ENCODE data around the gene RSPH9.
A peak's percentile ranks its signal among the peaks of the same experiment; 100 is the strongest.

RSPH9 gene

DNA sequence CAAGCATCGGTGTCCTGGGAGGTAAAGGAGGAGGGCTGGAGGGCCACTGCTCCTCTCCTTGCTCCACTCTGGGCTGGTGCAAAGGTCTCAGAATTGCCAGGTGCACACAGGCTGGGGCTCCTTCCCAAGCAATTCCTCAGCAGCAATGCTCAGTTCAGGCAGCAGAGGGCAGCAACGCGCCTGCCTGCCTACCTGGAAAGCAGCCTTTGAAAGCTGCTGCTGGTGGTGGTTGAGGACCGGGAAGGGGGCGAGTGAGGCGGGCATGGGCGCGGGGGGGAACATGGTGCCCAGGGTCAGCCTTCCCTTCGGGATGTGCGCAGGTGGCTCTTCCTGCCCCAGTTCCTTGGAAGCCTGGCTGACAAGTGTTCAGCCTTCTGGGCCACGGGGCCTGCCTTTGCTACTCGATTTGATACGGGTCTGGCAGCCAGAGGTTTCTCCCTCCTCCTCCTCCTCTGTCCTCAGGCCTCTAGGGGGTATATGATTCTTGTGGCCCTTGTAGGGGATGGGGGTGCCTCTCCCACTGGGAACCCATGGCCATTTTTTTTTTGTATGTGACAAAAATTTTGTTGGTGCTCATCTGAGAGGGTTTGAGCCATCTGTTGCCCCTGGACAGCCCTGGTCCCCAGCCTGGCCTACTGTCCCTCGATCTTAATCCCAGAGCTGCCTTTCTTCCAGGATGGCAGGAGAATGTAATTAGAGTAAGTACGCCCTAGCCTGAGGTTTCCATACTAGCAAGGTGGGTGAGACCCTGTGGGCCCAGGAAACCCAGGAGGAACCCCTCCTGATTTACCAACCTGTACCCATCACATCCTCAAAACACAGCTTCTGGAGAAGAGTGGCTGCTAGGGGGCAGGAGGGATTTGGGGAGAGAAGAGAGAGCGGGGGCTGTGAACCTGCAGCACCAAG is 22.7 kb downstream of the RSPH9 start:
- H3K27me3 Mint-ChIP-seq: peaks cover 16% of the 10 kb centered on the region
- no peaks in the 10 kb centered on the region for H3K9me3 Mint-ChIP-seq
- H3K36me3 Mint-ChIP-seq: peaks cover 17% of the 10 kb centered on the region
- peak overlapping the region; percentile 41 for H3K4me3 Mint-ChIP-seq
- H3K27ac Mint-ChIP-seq: peak overlapping the region; percentile 71
- CTCF ChIA-PET: interaction anchor here (0.6 to 6.4 kb wide), 35 partner anchors 10 to 412 kb away, joined by 3 to 43 read pairs (median 6); partner anchors contain the start of genes MRPS18A, RSPH9 and VEGFA
- peak; percentile 88 for DNase-seq
- H3K4me1 Mint-ChIP-seq: peaks cover 46% of the 10 kb centered on the region

DNA sequence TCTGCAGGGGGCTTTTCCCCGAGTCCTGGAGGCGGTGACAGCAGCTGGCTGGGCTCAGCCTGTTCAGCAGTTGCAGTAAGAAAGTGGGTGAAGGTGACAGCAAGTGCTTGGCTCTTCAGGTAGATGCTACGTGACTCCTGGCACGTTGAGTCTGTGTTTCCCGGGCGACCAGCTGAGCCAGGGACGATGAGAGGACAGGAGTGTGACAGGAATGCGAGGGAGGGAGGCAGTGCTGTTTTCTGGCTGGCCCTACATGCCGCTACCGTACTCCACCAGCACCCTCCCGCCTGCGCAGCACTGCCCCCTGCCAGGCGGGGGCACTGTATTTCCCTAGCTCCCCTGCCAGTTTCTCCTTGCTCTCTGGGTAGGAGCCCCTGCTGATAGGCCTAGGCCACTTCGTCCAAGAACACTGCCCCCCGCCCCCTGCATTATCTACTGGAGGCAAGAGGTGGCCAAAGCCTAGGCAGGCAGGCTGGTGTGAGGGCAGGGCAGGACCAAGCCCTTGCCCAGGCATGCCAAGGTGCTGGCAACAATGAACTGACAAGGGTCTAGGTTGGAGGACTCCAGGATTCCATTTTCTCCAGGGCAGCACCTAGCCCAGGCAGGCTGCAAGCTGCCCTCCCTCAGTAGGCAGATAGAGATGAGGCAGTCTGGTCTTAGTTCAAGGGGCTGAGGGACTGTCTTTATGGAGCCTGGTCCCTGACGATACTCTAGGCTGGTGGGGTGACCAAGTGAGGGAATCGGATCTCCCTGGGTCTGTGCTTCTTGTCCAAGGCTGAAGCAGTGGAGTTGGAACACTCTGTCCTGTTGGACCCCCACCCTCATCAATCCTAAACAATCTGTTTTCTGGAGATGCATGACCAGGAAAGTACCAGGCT is 23.6 kb downstream of the RSPH9 start:
- H3K36me3 Mint-ChIP-seq: peaks cover 22% of the 10 kb centered on the region
- peak; percentile 63 for DNase-seq
- no peaks in the 10 kb centered on the region for H3K9me3 Mint-ChIP-seq
- H3K27me3 Mint-ChIP-seq: peaks cover 16% of the 10 kb centered on the region
- CTCF ChIA-PET: interaction anchor here (0.8 to 6.4 kb wide), 30 partner anchors 9 to 411 kb away, joined by 3 to 43 read pairs (median 6); partner anchors contain the start of genes MRPS18A, RSPH9 and VEGFA
- peak overlapping the region; percentile 71 for H3K27ac Mint-ChIP-seq
- H3K4me1 Mint-ChIP-seq: peaks cover 44% of the 10 kb centered on the region
- H3K4me3 Mint-ChIP-seq: peak overlapping the region; percentile 41

DNA sequence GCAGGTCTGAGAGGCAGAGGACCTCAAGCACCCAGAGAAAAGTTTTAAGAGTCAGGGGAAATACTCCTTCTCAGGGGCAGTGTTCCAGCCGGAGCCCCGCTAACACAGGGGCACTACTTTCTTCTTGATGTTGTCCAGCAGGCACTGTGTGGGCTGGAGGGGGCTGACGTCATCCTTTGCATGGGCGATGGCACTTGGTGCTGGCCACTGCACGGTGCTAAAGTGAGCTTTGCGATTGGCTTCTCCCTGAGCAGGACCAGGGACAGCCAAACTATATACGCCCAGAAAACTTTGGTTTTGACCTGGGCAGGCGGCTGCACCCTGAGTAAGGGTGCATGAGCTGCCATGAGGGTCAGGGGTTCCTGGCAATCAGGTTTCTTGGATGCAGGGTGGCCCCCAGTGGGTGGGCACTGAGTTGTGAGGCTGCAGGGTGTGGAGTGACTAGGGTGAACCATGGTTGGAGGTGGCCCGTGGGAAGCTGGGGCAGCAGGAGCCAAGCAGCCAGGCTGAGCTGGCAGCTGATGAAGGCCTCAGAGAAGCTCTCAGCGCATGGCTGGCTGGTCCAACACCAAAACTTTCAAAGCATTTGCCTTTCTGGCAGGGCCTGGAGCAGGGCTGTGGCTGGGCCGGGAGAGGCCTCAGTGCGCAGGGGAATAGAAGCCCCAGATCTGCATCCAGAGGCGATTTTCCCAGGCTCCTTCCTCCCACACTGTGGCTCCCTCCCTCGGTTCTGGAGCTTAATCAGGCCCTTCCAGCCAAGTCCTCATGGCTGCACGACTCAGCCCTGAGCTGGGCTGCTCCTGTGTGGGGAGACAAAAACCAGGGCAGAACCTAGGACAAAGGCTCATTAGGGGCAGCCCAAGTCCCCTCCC is 24.4 kb downstream of the RSPH9 start:
- H3K4me3 Mint-ChIP-seq: no peak overlapping the region
- CTCF ChIA-PET: interaction anchor here (0.5 to 6.4 kb wide), 16 partner anchors 12 to 410 kb away, joined by 3 to 43 read pairs (median 5); partner anchors contain the start of genes MRPS18A and VEGFA
- peaks cover 25% of the 10 kb centered on the region for H3K36me3 Mint-ChIP-seq
- H3K4me1 Mint-ChIP-seq: peaks cover 44% of the 10 kb centered on the region
- H3K27me3 Mint-ChIP-seq: peaks cover 16% of the 10 kb centered on the region
- DNase-seq: no peak
- H3K9me3 Mint-ChIP-seq: no peaks in the 10 kb centered on the region
- H3K27ac Mint-ChIP-seq: peak overlapping the region; percentile 84

DNA sequence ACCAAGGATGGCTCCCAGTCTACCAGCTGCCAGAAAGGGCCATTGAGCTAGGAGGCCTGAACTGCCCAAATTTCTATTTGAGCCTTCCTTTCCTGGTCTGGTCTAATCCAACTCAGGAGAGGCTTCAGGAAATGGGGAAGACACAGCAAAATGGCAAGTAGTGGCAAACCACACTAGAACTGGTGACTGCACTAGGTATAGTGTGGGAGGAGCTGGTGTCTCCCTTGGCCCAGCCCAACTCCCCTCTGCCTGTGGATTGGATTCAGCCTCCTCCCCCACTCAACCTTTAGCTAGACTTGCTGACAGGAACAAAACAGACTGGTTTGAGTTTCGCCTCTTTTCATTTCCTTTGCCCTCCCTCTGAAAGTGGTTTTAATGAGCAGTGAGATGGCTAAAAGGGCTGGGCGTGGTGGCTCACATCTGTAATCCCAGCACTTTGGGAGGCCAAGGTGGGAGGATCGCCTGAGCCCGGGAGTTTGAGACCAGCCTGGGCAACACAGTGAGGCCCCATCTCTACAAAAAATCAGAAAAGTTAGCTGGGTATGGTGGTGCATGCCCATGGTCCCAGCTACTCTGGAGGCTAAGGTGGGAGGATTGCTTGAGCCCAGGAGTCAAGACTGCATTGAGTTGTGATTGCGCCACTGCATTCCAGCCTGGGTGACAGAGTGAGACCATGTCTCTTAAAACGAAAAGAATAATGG is 25.2 kb downstream of the RSPH9 start:
- Mint-ChIP-seq H3K36me3 (peaks cover 33% of the 10 kb centered on the region), H3K4me1 (peaks cover 44% of the 10 kb centered on the region), H3K9me3 (no peaks in the 10 kb centered on the region), H3K4me3 (peak overlapping the region; percentile 18), H3K27me3 (peaks cover 8% of the 10 kb centered on the region), H3K27ac (peak overlapping the region; percentile 84)
- CTCF ChIA-PET: interaction anchor here (0.7 to 3.3 kb wide), 12 partner anchors 9 to 409 kb away, joined by 3 to 11 read pairs (median 4); partner anchors contain the start of gene VEGFA
- DNase-seq: peak; percentile 64

DNA sequence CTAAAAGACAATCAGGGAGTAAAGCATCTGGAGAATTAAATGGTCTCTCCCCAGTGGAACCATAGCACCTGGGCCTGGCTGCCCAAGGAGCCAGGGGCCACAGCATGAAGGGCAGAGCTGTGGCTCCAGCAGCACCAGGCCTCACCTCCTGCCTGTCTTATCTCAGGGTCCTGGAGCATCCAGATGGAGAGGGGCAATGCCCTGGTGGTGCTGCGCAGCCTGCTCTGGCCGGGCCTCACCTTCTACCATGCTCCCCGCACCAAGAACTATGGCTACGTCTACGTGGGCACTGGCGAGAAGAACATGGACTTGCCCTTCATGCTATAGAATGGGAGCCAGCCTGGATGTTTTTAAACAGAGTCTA is 25.8 kb downstream of the RSPH9 start:
- Mint-ChIP-seq H3K4me3 (peak overlapping the region; percentile 18), H3K27me3 (peaks cover 5% of the 10 kb centered on the region)
- CTCF ChIA-PET: interaction anchor here (1.1 to 3.3 kb wide), 7 partner anchors 8 to 409 kb away, joined by 3 to 11 read pairs (median 6); partner anchors contain the start of gene VEGFA

DNA sequence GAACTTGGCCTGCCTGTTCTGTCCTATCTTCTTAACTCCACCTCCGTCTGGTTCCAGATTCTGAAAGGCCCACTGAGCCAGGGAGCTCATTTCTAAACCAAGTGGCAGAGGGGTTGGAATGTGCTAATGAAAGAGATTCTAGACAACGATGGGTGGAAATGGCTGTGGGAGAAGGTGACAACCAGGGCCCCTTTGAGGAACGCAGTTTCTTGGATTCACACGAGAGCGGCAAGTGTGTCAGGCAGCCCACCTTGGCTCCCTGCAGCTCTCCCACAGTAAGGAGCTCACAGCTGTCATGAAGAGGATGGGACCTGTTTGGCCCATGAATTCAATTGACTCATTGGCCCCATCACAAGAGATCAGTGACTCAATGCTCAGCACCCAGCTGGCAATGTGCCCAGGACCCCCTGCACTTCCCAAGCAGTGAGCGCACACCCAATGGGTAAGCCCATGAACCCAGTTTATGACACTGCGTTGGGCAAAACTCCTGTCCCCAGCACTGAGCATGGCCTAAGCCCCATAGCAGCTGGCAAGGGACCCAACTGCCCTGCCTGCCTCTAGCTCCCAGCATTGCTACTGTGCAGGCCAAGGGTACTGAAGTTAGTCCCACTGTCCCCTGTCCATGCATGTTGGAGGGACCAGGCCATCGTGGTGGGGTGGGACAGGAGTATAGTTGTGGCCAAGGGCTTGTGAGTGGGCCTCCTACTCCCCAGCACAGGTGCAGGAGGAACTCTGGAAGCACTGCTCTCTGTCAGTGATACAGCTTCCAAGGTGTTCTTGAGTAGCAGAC is 26.4 kb downstream of the RSPH9 start:
- H3K4me1 Mint-ChIP-seq: peaks cover 44% of the 10 kb centered on the region
- no peak for DNase-seq
- H3K9me3 Mint-ChIP-seq: no peaks in the 10 kb centered on the region
- peaks cover 37% of the 10 kb centered on the region for H3K36me3 Mint-ChIP-seq
- H3K4me3 Mint-ChIP-seq: no peak overlapping the region
- CTCF ChIA-PET: interaction anchor here (1.1 to 3.3 kb wide), 5 partner anchors 7 to 408 kb away, joined by 3 to 11 read pairs (median 7); partner anchors contain the start of gene VEGFA
- peak overlapping the region; percentile 78 for H3K27ac Mint-ChIP-seq
- H3K27me3 Mint-ChIP-seq: peaks cover 3% of the 10 kb centered on the region

More for the DNA sequence above, 25.8 kb downstream of the RSPH9 start:
- Mint-ChIP-seq H3K4me1 (peaks cover 44% of the 10 kb centered on the region), H3K9me3 (no peaks in the 10 kb centered on the region), H3K36me3 (peaks cover 33% of the 10 kb centered on the region), H3K27ac (peak overlapping the region; percentile 84)
- no peak for DNase-seq

DNA sequence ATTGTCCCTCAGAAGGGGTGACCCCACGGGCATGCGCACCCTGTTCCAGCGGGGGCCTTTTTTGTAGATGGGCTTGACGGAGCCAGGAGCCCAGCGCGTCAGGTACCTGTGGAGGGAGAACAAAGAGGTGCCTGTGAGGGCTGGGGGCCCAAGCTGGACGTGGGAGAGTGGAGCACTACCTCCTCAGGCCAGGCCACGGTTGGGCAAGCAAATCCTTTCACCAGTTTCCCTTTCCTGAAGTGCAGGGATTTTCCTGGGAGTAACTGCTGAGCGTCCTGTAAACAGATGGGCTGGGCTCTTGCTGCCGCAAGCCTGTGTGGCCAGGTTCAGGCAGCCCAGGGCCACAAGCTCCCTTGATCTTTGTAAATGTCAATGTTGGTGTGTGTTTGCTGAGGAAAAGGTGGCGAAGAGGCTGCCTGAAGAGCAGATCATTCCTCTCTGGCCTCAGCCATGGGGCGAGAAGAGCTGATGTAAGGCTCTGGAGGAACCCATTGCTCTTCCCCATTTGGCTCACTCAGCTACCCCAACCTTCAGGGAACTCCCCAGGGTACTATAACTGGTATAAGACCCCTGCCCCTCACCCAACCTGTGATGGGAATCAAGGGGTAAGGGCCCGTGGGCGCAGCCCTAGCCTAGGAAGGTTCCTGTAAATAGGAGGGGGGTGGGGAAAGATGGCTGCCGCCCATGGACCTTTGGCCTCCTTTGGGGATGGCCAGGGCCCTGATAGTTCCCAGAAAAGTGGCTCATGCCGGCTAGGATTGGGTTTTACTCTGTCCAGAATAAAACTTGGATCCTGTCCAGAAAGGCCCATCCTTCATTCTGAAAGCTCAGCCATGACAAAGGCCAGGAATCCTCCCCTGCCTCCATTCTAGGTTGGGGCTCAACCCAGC is 27.2 kb downstream of the RSPH9 start:
- Mint-ChIP-seq H3K4me1 (peaks cover 42% of the 10 kb centered on the region), H3K36me3 (peaks cover 37% of the 10 kb centered on the region)

DNA sequence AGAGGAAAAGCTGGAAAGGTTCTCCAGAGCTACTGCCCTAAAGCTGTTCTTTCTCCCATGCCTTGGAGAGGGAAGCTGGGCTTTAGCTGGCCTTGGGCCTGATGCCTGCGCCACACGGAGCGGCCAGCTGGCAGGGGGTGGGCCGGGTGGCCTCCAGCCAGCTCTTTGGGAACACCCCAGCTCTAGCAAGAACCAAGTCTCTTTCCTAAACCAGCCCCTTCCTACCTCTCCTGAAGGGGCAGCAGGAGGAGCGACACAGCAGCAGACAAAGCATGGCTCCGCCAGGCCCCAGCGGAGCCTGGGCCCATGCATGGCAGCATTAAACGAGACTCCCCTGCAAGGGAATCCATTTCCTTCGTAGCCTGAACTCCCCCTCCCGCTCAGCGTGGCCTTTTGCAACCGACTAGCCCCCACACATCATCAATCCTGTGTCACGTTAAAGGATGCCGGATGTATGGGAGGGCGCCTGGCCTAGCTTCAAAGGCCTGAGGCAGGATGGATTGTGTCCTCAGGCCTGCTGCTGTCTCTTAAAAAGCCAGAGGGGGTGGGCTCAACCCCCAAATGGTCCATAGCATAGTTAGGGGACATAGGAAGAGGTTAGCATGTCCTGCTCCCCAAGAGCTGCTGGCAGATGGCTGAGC is 28.7 kb downstream of the RSPH9 start:
- H3K4me1 Mint-ChIP-seq: peaks cover 27% of the 10 kb centered on the region
- H3K9me3 Mint-ChIP-seq: no peaks in the 10 kb centered on the region
- no peaks in the 10 kb centered on the region for H3K27me3 Mint-ChIP-seq
- H3K4me3 Mint-ChIP-seq: no peak overlapping the region
- DNase-seq: no peak
- no peak overlapping the region for H3K27ac Mint-ChIP-seq
- CTCF ChIA-PET: interaction anchor here (0.9 kb wide), 1 partner anchor 406 kb away, joined by 3 read pairs; no protein-coding TSS in a partner anchor
- H3K36me3 Mint-ChIP-seq: peaks cover 43% of the 10 kb centered on the region

More for the DNA sequence above, 27.2 kb downstream of the RSPH9 start:
- Mint-ChIP-seq H3K27ac (no peak overlapping the region), H3K27me3 (no peaks in the 10 kb centered on the region), H3K9me3 (no peaks in the 10 kb centered on the region), H3K4me3 (no peak overlapping the region)
- CTCF ChIA-PET: interaction anchor here (0.6 to 3.3 kb wide), 2 partner anchors 59 to 407 kb away, joined by 3 to 11 read pairs; no protein-coding TSS in a partner anchor
- no peak for DNase-seq

DNA sequence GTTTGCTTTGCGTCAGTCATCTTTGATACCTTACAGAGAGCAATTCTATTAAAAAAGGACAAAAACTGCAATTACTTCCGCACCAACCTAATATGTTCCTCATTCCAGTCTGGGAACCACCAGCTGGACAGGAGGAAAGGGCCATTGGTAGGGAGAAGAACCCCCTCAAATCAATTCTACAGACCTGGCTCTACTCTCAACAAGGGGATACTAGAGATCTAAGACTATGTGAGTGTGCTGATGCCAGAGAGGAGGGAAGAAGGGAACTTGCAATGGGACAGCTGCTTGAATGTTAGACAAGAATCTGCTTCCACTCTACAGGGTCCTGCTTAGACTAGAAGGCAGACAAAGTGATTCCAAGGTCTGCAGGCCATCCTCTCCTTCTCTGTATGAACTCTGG is 29.5 kb downstream of the RSPH9 start:
- Mint-ChIP-seq H3K9me3 (no peaks in the 10 kb centered on the region), H3K27me3 (no peaks in the 10 kb centered on the region), H3K27ac (no peak overlapping the region), H3K4me3 (no peak overlapping the region), H3K36me3 (peaks cover 44% of the 10 kb centered on the region), H3K4me1 (peaks cover 20% of the 10 kb centered on the region)
- CTCF ChIA-PET: interaction anchor here (1.0 kb wide), 1 partner anchor 404 kb away, joined by 3 read pairs; no protein-coding TSS in a partner anchor
- no peak for DNase-seq

DNA sequence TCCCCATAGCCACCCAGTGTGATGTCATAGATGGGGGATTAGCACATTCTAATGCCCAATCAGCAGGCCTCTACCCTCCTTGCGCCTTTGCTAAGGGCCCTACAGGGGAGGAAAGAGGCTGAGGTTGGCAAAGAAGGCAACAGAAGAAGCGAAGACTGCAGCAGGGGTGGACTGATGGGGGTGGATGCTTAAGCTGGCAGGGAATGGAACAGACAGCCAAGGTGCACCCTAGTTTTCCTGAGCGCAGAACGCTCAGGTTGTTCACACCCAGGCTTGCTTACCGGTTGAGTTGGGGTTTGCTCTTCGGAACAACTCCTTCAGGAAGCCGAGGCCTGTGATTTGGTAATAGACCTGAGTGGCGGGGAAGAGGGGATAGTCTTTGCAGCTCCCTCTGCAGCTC is 30.1 kb downstream of the RSPH9 start:
- H3K9me3 Mint-ChIP-seq: no peaks in the 10 kb centered on the region
- no peak overlapping the region for H3K27ac Mint-ChIP-seq
- CTCF ChIA-PET: interaction anchor here (1.0 kb wide), 2 partner anchors 101 to 404 kb away, joined by 3 read pairs; no protein-coding TSS in a partner anchor
- no peaks in the 10 kb centered on the region for H3K27me3 Mint-ChIP-seq
- no peak overlapping the region for H3K4me3 Mint-ChIP-seq
- no peak for DNase-seq
- H3K36me3 Mint-ChIP-seq: peaks cover 46% of the 10 kb centered on the region
- H3K4me1 Mint-ChIP-seq: peaks cover 13% of the 10 kb centered on the region

Measured in activated naive CD4-positive, alpha-beta T cell treated with anti-CD3 and anti-CD28 coated beads, Interleukin-2, amount 10 ng/mL, durations not matched to agents 7 days and 5 days (primary cell).